Hepatocyte (in vitro differentiated cells): ENCODE data around the gene LENG8. TPM values are rescaled to one million over a fixed set of nuclear protein-coding genes. Genes with fewer than 3 reads are reported as not detected.

ENCODE experiments used
- DNase-seq: peaks from one replicate; pipeline ENCODE4 v3.0.0-alpha.2; 2016; ENCODE audit warnings: low spot score
- H2AFZ ChIP-seq: fragments of 200-600 bp; sonication (generic); 2 replicates; pipeline ENCODE4 v1.6.0; 2016; ENCODE audit warnings: antibody characterized with exemption, mild to moderate bottlenecking
- H3K27ac ChIP-seq: fragments of 200-600 bp; sonication (generic); 2 replicates; pipeline ENCODE4 v1.5.1; 2016; ENCODE audit warnings: mild to moderate bottlenecking
- H3K27me3 ChIP-seq: fragments of 200-600 bp; sonication (generic); 2 replicates; pipeline ENCODE4 v1.6.1; 2016
- H3K36me3 ChIP-seq: fragments of 200-600 bp; sonication (generic); replicated peaks from 2 replicates; pipeline ENCODE4 v1.5.1; 2016; ENCODE audit warnings: low read depth; ENCODE audit not compliant: insufficient read depth
- H3K4me1 ChIP-seq: fragments of 200-600 bp; sonication (generic); 2 replicates; pipeline ENCODE4 v1.5.1; 2016; ENCODE audit warnings: mild to moderate bottlenecking, moderate library complexity; ENCODE audit not compliant: insufficient read depth
- H3K4me2 ChIP-seq: fragments of 200-600 bp; sonication (generic); 2 replicates; pipeline ENCODE4 v1.6.0; 2016
- H3K4me3 ChIP-seq: fragments of 200-600 bp; sonication (generic); 2 replicates; pipeline ENCODE4 v1.5.1; 2016; ENCODE audit warnings: mild to moderate bottlenecking
- H3K79me2 ChIP-seq: fragments of 200-600 bp; sonication (generic); 2 replicates; pipeline ENCODE4 v1.6.0; 2017; ENCODE audit warnings: mild to moderate bottlenecking
- H3K9me2 ChIP-seq: fragments of 200-600 bp; sonication (generic); replicated peaks from 2 replicates; pipeline ENCODE4 v1.6.0; 2017; ENCODE audit warnings: mild to moderate bottlenecking; ENCODE audit not compliant: insufficient read depth
- H3K9me3 ChIP-seq: fragments of 200-600 bp; sonication (generic); 2 replicates; pipeline ENCODE4 v1.5.1; 2016; ENCODE audit warnings: low read depth, mild to moderate bottlenecking
- H4K20me1 ChIP-seq: fragments of 200-600 bp; sonication (generic); 2 replicates; pipeline ENCODE4 v1.6.0; 2016; ENCODE audit warnings: mild to moderate bottlenecking; ENCODE audit not compliant: insufficient read depth, poor library complexity, severe bottlenecking
- EZH2 ChIP-seq: fragments of 200-600 bp; sonication (generic); IDR thresholded peaks from 2 replicates; pipeline ENCODE4 v1.6.1; 2016; ENCODE audit warnings: antibody characterized with exemption, mild to moderate bottlenecking, borderline replicate concordance
- EZH2phosphoT487 ChIP-seq: fragments of 200-600 bp; sonication (generic); IDR thresholded peaks from one replicate; pipeline ENCODE4 v1.6.1; 2018; ENCODE audit warnings: antibody characterized with exemption, mild to moderate bottlenecking, low read depth, moderate library complexity; ENCODE audit not compliant: unreplicated experiment, severe bottlenecking
- WGBS: methylation state at CpG from one replicate; pipeline ENCODE4 v1.1.6; 2016; ENCODE audit warnings: low lambda C conversion rate; ENCODE audit errors: missing lambda C conversion rate; 5-methylcytosine and 5-hydroxymethylcytosine counted together
- polyA plus RNA-seq: library from polyadenylated mRNA; unstranded; fragments of >200 nt; fragmentation: Nextera tagmentation; extraction: Ambion mirVana; gene quantifications from 2 replicates; pipeline ENCODE4 v1.2.1, GENCODE V29; 2016
- total RNA-seq: library from RNA; depleted of rRNA; stranded (reverse); fragments of >200 nt; gene quantifications from 2 replicates; pipeline ENCODE4 v1.2.3, GENCODE V29; 2014
- TF ChIP-seq, protein P1 (sequence below): fragments of 200-600 bp; sonication (generic); IDR thresholded peaks from 2 replicates; pipeline ENCODE4 v1.5.1; 2016; ENCODE audit warnings: antibody characterized with exemption, mild to moderate bottlenecking; ENCODE audit not compliant: poor library complexity

The LENG8 gene
- total and polyA plus RNA-seq, 2 experiments from 2014 or later = 36.6 to 54.0 TPM

- Histone ChIP-seq H3K36me3 (no peaks in the 10 kb centered on the region), H3K9me3 (no peaks in the 10 kb centered on the region), H3K9me2 (no peaks in the 10 kb centered on the region), H2AFZ (no peak overlapping the region), H3K4me2 (no peak overlapping the region), H3K27ac (no peak overlapping the region), H3K4me3 (no peak overlapping the region), H3K27me3 (peaks cover 25% of the 10 kb centered on the region), H3K79me2 (no peaks in the 10 kb centered on the region), H3K4me1 (peaks cover 10% of the 10 kb centered on the region), H4K20me1 (no peaks in the 10 kb centered on the region)
- no peak for DNase-seq
- 61% methylated on average over 20 of the region's 20 CpGs for WGBS
- no peak for TF ChIP-seq EZH2
- no peak for TF ChIP-seq EZH2phosphoT487
- TF ChIP-seq, protein P1, sequence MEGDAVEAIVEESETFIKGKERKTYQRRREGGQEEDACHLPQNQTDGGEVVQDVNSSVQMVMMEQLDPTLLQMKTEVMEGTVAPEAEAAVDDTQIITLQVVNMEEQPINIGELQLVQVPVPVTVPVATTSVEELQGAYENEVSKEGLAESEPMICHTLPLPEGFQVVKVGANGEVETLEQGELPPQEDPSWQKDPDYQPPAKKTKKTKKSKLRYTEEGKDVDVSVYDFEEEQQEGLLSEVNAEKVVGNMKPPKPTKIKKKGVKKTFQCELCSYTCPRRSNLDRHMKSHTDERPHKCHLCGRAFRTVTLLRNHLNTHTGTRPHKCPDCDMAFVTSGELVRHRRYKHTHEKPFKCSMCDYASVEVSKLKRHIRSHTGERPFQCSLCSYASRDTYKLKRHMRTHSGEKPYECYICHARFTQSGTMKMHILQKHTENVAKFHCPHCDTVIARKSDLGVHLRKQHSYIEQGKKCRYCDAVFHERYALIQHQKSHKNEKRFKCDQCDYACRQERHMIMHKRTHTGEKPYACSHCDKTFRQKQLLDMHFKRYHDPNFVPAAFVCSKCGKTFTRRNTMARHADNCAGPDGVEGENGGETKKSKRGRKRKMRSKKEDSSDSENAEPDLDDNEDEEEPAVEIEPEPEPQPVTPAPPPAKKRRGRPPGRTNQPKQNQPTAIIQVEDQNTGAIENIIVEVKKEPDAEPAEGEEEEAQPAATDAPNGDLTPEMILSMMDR = no peak
These were observed 26.9 kb upstream of the LENG8 start for GRCh38 chr19:54422136-54422535.

GRCh38 chr19:54424201-54424600 is 24.8 kb upstream of the LENG8 start:
- 89% methylated on average over 14 of the region's 14 CpGs for WGBS
- no peak for DNase-seq
- Histone ChIP-seq H3K4me1 (no peaks in the 10 kb centered on the region), H3K79me2 (no peaks in the 10 kb centered on the region), H3K27ac (no peak overlapping the region), H2AFZ (no peak overlapping the region), H3K27me3 (peaks cover 28% of the 10 kb centered on the region), H3K36me3 (no peaks in the 10 kb centered on the region), H3K9me3 (no peaks in the 10 kb centered on the region), H3K4me3 (no peak overlapping the region), H4K20me1 (no peaks in the 10 kb centered on the region), H3K9me2 (no peaks in the 10 kb centered on the region), H3K4me2 (no peak overlapping the region)
- TF ChIP-seq, protein P1 = no peak
- TF ChIP-seq EZH2phosphoT487 (no peak), EZH2 (no peak)

DNA sequence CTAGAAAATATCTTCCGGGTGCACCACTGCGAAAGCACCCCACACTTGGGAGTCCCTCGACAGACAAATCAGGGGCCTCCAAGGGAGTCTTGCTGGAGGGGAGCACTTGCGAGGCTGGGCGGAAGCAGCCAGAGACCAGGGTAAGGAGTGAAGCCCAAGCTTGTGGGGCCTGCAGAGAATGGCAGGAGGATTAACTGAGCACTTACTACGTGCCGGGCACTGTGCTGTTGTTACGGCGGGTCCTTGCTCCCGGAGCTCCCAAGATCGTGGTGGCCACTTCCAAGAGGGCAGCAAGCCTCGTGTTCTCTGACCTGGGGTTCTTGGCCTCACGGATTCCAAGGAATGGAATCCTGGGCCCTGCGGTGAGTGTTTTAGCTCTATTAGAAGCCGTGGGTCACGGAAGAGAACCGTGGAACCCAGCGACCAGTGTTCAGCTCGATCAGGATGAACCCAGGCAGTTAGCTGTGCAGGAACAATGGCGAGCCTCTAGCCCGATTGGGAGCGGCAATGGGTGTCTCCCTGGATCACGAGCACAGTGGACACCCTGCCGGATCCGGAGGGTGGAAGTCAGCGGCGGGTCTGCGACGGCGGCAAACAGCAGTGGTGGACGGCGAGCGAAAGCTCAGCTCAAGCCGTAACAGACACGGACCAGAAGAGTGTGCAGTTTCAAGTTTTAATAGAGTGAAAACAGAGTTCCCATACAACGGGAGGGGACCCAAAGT is 24.2 kb upstream of the LENG8 start:
- TF ChIP-seq, protein P1 = no peak
- TF ChIP-seq EZH2phosphoT487 (no peak), EZH2 (no peak)
- H2AFZ ChIP-seq = no peak overlapping the region
- H3K79me2 ChIP-seq = no peaks in the 10 kb centered on the region
- H3K4me3 ChIP-seq = no peak overlapping the region
- H3K4me1 ChIP-seq = no peaks in the 10 kb centered on the region
- no peak overlapping the region for H3K27ac ChIP-seq
- no peaks in the 10 kb centered on the region for H3K9me2 ChIP-seq
- DNase-seq = no peak
- H3K27me3 ChIP-seq = peaks cover 29% of the 10 kb centered on the region
- 93% methylated on average over 36 of the region's 36 CpGs for WGBS
- H3K9me3 ChIP-seq = no peaks in the 10 kb centered on the region
- H3K36me3 ChIP-seq = no peaks in the 10 kb centered on the region
- H4K20me1 ChIP-seq = no peaks in the 10 kb centered on the region
- H3K4me2 ChIP-seq = no peak overlapping the region
